HG02852 (cell line): ENCODE results near the gene FYCO1.
A peak's percentile ranks its signal among the peaks of the same experiment; 100 is the strongest.

Source experiments
- ATAC-seq: cut with Tn5 transposase; IDR thresholded peaks from one replicate; pipeline ENCODE4 v1.9.1; 2021; ENCODE audit warnings: mild to moderate bottlenecking, moderate library complexity; ENCODE audit not compliant: unreplicated experiment

FYCO1 gene

DNA sequence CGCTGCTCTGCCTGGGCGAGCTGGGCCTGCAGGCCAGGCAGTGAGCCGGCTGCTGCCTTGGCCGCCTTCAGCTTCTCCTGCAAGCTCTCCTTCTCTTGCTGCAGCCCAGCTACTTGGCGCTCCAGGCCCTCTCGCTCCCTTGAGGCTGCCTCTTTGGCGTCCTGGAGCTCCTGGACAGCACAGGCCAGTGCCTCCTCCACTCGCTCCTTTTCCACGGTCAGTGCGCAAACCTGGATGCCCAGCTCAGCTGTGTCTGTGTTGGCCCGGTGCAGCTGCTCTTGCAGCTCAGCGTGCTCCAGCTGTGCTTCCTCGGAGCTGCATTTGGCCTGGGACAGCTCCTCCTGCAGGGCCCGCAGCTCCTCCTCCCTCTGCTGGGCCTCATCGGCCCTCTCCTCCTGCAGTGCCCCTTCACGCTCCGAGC, 29.2 kb downstream of the FYCO1 start:
- no peak for ATAC-seq

DNA sequence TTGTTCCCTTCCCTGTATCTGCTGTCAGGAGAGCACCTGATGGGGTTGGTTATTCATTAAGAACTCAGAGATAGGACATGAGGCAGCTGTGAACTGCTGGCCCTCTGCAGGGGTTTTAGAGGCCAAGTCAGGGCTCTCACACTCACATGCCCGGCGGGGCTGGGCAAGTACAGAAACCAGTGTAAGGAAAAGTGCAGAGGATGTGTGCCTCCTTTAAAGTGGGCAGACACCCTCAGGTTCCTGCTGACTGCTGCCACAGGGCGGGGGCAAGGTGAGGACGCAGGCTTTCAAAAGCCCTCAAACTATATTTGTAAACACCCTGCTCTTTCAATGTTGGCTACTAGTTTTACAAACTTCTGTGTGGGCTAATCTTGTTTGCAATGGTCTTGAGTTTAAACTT, 30.0 kb downstream of the FYCO1 start:
- no peak for ATAC-seq

DNA sequence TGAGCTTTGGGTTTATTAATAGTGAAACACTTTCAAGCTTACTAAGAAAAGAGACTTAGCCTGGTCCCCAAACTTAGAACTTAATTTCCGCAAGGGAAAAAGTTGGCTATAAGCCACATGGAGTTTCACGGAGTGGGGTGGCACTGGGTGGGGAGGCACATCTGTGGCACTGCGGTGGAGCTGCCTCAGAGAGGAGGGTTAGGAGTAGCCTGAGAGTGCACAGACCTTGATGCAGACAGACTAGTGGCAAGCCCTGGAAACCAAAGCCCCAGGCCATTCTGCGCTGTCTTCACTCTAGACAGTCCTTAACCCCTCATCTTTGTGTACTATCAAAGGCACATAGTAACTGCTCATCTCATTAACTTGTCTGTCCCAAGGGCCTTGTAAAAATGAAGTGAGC, 30.4 kb downstream of the FYCO1 start:
- no peak for ATAC-seq

DNA sequence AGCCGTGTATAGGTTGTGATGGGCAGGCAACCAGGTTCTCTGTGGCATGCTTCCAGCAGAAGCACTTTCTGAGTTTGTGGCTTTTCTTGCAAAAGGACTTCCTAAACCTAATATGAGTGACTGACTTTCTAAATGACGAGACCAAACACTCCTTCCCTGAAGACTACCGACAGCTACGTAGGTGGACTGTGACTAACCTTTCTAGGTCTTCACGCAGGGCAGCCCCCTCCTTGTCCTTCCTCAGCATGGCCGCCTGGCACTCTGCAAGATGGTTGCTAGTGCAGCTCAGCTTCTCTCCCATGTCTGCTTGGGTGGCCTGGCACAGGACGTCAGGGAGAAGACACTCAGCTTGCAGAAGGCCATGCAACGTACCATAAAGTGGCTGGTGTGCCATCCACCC, 31.5 kb downstream of the FYCO1 start:
- ATAC-seq = peak; percentile 59

DNA sequence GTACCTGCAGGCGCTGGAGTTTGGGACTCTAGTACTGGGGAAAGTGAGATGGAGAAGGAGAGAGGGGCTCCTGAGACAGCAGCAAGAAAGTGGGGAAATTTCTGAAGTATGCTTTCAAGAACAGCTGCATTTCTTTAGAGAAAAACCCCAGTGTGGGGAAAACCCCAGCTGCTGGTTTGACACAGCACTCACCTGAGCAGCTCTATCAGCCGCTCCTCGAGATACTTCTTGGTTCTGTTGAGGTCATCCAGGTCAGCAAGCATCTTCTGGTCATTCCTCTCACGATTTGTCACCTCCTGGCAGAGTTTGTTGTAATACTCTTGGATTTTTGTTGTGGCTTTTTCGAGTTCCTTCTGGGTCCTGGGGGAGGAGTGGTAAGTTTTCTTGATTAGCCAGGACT, 33.6 kb downstream of the FYCO1 start:
- peak; percentile 82 for ATAC-seq

DNA sequence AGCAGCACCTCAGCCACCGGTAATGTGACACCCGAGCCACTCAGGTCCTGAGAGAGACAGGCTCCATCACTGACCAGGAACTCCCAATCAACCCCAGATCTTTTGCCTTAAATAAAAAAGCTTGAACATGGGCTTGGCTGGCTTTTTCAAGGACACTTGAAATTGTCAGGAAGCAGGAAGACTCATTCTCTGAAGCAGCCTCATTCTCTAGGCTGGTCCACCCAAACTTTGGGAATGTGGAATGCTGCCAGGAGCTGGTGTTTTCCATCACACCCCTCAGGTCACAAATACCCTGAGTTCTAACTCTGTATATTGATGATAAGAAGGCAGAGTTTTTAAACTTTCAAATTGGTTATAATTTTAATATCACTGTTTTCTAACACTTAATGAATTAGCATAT, 35.3 kb downstream of the FYCO1 start:
- ATAC-seq = no peak

DNA sequence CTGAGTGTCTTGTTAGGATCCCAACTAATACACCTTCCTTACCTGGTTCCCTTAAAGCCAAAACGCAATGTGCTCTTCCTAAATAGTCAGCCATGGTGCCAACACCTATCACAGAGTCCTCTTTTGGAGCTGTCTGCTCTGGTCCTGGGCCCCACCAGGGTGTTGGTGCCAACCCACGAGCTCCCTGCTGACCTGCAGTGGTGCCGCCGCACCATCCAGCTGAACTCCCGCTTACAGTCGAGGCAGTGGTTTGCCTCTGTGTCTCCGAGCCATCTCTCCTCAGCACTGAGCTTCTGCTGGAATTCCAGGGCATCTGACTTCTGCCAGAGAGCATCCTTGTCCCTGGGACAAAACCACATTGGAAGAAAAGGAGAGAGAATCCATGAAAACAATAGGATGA, 36.4 kb downstream of the FYCO1 start:
- no peak for ATAC-seq

DNA sequence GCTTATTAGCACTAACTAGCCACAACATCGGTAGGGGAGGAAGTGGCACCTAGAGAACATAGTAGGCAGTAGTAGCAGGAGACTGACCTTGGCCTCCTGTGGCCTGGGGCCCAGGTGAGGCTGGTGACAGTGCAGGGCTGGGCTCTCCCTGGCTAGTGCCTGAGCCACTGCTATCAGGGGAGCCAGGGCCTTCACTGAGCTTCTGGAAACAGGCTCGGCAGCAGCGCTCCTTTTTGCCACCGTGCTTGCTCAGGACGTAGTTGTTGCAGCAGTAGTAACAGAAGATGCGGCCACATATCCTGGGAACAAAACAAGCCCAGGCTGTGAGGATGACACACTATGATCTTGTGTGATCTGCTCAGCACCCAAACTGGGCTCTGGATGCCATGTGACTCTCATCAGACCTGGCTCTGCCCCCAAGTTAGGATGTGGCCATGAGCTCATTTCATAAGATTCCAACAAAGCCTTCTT, 37.3 kb downstream of the FYCO1 start:
- no peak for ATAC-seq

DNA sequence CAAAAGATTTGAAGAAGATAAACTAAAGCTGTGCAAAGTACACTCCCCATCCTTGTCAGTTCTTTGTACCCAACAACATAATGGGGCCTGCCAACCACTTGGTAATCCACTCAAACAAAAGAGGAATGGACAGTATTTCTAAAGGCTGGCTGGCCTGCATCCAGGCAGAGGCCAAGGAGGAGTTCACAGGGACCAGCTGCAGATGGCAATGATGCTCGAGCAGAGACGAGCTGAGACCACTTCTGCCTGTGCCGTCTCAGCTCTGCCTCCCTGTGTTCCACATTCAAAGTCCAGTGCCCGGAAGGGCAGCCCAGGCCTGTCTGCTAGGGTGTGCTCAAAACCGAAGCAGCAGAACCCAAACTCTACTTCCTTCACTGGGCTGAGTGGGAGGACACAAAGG, 38.0 kb downstream of the FYCO1 start:
- no peak for ATAC-seq

DNA sequence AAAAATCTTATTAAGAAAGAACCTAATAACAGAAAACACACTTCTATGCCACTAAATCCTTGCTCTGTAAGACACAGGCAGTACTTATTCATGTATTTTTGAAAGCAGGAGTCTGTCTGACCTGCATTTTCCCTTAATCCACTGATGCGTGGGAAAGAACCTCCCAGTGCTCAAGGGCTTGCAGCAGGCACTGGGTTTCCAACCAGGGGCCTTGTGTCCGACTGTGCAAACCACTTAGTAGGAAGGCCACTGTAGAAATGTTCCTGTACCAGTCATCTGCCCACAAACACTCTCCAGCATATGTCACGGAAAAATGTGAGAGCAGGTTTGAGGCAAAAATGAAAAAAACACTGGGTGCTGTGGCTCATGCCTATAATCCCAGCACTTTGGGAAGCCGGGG, 39.9 kb downstream of the FYCO1 start:
- ATAC-seq = no peak

DNA sequence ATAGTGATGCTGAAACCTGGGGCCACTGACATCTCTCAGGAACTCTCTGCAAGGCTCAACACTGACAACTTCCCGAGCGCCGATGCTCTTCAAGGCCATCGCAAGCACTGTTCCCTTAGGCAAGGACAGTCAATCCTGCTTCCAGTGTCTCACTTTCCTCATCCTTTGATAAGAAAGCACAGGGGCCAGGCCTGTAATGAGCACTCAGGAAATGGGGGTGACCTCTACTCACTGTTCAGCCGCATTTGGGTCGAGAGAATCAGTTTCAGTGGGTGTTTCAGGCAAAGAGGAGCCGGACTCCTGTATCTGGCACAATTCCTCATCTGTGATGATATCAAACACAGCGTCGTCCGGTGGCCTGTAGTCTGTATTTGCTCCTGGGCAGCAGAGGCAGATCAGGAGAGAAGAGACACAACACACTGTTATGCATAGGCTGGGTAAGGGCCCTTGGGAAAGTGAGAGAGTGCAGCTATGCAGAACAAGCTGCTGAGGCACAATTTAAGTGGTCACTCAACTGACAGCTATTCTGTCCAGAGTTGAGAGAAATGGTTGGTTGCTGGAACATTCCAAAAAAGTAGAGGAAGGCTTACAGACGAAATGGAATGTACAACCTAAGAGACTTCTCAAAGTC, 40.5 kb downstream of the FYCO1 start:
- no peak for ATAC-seq

DNA sequence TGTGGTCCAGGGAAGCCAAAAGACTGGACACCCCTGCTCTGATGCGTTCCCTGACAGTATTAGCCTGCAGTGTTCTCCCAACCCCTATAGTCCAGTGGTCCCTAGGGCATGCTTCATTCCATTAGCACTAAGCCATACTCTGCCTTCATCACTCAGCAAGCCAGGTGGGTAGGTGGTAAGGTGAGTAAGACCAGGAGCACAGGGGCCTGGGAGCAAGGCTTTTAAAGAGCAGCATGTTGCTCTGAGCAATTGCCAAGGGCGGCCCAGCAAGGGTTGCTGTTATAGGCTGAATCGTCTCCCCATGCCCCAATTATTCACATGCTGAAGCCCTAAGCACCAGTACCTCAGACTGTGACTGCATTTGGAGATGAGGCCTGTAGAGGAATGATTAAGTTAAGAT, 41.3 kb downstream of the FYCO1 start:
- ATAC-seq = no peak

DNA sequence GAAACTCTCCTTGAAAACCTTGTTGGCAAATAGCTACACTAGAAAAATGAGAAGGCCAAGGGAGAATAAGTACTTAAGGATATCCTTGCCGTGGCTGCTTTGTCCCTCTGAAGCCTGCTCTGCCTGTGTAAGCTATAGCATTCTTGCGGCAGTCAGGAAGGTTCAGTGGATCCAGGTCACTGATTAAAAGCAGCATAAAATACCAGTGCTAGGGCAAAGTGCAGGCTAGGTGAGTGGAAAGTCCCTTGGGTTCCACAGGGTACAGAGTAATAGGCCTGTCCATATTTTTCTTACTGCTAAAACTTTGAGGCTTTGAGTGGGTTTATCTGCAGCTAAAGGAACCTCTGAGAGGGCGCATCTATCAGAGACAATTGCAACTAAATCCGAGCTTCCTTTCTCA, 42.1 kb downstream of the FYCO1 start:
- no peak for ATAC-seq

DNA sequence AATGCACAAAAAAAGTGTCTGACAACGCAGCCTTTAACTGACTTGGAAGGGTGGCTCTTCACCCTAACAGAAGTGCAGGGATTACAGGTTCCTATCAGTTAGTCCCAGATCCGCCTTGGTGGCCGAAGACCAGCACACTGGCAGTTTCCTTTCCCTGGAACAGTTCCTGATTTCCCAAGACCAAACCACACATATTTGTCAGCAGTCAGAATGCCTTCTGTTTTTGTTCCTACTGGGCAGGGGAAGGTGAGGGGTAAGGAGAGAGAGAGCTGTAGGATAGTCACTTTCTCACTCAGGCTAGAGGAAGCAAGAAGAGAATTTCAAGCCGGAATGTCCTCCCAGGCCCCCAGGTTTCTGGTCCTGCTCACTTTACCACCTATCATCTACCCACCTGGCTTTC, 43.2 kb downstream of the FYCO1 start:
- ATAC-seq = no peak

DNA sequence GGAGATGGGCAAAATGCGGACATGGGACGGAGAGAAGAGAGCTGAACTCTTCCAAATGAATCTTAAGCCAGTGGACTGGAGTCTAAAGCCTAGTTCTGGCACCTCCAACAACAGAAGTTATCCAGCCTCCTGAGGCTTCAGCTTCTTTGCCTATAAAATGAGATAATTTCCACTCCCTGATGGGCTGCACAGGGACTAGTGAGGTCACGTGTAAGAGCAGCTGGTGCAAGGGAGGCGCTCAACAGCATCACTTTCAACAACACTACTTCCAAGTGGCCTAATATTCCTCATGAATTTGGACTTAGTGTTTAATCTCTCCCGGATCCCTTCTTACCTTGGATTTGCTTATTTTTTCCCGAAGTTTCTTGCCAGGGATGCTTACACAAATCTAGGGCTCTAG, 43.7 kb downstream of the FYCO1 start:
- no peak for ATAC-seq

DNA sequence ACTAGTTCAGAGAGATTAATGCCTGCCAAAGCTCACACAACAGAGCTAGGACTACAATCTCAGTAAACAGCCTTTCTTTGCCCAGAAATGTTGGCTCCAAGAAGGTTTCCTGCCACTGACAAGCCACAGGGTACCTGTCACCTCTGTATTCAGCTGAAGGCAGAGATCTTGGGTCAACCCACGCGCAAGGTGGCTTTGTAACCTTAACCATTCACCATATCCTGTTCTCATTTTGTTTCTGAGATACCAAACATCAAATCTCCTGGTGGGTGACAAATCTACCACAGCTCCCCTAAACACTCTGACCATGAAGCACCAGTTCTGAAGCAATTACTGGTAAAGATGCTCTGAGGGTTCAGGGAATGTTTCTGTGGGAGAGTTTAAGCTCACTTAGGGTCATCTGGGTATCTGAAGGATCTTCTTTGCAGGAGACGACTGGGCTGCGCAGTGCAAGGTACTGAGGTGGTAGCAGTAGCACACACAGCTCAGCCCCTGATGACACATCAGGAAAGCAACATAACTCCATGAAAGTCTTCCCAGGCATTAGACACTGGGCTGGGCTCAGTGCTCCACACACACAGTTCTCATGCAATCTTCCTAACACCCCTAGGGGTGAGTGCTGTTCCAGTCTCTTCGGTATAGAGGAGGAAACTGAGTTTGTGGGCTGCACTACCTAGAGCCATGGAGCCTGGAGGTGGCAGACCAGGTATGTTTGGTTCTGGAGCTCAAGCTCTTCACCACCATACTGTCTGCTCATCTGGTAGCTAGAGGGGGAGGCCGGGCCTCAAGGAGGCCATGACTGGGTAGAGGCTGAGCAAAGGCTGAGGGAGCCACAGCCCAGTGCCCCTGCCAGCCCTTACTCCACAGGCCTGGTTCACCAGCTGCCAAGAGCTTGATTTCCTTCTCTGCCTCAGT, 44.7 kb downstream of the FYCO1 start:
- no peak for ATAC-seq

DNA sequence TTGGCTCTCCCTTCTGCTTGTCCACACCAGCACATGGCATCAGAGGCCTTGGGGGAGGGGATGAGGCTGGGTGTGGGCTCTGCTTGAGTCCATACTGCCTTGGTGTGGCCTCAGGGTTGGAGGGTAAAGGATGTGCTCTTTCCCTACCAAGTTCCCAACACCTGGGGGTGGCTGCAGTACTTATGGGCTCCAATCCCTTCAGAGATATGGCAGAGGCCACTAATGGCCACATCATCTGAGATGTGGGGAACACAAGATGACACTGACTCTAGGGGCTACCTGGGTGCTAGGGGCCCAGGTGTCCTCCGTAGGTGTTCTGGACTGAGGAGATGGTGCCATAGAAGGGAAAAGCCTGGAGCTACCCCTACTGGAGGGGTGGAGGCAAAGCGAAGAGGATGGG, 45.5 kb downstream of the FYCO1 start:
- no peak for ATAC-seq

DNA sequence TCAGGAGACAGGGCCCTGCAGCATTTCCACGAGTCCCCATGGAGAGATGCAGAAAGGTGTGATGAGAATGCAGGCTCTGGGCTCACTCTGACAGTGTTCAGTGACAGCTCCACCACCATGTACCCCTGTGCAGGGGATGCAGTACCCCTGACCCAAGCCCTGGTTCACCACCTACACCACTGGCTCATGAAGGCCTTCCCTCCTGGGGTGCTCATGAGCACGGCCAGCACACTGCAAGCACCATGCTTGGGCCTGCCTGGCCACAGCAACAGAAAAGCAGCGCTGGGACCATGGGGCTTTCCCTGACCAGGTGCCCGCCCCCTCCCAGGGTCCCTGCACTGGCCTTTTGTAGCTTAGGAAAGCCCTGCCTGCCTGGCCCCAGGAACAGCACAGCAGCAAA, 46.2 kb downstream of the FYCO1 start:
- ATAC-seq = no peak

DNA sequence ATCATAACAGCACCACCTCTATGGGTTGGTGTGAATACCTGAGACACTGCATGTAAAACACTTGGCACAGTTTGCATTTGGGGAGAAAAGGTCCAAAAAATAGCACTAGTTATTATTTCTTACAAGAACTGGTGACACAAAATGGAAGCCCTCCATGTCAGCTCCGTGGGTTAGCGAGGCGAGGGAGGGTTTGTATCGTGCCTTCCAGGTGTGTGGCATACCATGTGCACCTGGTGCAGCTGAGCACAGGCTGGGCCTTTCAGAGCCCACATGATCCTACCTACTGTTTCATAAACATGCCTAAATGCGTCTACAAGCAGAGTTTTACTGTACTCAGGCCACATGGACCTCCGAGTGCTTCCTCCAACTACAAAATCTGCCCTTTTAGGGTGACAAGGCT, 46.7 kb downstream of the FYCO1 start:
- no peak for ATAC-seq

DNA sequence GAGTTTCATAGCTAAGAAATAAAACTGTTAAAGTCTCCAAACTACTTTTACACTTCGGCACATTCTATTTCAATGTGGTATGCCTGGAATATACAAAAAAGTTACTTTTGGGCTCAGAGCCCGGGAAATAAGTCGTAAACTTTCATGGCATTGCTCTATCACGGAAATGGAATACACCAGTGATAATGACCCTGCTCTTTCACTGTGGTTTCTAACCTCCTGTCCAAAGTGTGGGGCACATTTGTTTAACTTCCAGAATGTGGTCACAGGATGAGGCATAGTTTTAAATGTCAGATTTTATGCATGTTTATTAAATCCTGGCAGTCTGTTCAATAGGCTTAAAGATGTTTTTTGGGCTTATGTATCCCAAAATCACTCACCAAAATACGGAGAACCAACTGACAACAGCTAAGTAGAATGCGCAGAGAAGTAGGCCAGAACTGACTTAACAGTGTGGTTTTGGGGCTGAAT, 47.3 kb downstream of the FYCO1 start:
- ATAC-seq = no peak

DNA sequence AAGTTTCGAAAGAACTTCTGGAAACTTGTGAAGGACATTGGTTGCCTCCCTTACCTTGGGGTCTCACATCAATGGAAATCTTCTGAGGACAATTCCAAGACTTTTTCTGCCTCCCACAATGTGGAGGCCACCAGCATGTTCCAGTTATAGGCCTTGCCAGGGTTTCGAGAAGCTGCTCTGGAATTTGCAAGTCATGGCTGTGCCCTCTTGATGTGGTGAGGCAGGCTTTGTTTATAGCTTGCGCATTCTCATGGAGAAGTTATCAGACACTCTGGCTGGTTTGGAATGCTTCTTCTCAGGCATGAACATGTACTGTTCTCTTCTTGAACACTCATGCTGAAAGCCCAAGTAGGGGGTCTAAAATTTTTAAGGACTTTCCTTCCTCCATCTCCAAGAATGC, 48.3 kb downstream of the FYCO1 start:
- ATAC-seq = no peak

DNA sequence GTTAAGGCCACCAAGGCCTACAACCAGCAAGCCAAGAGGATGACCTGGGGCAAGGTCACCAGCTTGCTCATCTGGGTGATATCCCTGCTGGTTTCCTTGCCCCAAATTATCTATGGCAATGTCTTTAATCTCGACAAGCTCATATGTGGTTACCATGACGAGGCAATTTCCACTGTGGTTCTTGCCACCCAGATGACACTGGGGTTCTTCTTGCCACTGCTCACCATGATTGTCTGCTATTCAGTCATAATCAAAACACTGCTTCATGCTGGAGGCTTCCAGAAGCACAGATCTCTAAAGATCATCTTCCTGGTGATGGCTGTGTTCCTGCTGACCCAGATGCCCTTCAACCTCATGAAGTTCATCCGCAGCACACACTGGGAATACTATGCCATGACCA, 48.7 kb downstream of the FYCO1 start:
- no peak for ATAC-seq
